SKM-1 (cell line): ENCODE measurements around the gene CST6.
"Not testable (repeated sequence)": the region's sequence is repeated elsewhere in the genome, so short reads cannot be mapped to it uniquely, and the experiment has no call there.

Source experiments
- DNase-seq: peaks from one replicate; lab custom pipeline; 2025; ENCODE audit not compliant: unreplicated experiment; lab: John Stamatoyannopoulos, UW

CST6 gene

GRCh38 chr11:65983589-65983987 is 28.2 kb upstream of the CST6 start:
- DNase-seq: no peak

GRCh38 chr11:65987336-65987735 is 24.5 kb upstream of the CST6 start:
- no peak for DNase-seq

DNA sequence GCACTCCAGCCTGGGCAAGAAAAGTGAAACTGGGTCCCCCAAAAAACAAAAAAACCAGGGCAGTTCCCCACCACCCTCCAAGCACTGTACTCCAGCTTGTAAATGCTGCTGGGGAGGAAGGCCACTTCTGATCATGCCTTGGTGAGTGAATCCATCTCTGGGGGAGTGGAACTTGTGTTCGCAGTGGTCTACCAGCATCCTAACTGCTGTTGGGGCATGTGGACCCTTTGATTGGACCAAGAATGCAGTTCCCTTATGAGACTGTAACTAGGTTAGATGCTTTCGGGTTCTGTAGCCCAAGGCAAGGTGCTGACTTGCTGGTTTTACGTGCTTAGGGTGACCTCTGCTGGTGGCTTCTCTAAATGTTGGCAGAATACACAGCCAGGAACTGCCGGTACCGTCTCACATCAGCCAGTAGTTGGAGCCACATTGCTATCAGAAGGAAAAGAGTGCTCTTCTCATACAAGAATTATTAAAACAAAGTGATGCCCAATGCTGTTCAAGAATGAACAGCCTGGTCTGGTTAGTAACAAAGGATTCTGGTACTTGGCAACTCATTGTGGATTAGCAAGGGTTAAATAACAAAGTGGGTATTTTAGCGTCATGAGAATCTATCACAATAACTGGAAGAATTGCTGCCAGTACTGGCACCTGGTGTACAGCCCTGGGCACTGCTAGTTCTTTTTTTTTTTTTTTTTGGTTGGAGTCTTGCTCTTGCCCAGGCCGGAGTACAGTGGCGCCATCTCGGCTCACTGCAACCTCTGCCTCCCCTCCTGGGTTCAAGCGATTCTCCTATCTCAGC is 22.8 kb upstream of the CST6 start:
- DNase-seq: peak; percentile 93

- no peak for DNase-seq
Observed at GRCh38 chr11:65992056-65992455, 19.8 kb upstream of the CST6 start.

- no peak for DNase-seq
Observed at GRCh38 chr11:65997286-65997685, 14.5 kb upstream of the CST6 start.

- DNase-seq: peak; percentile 97
Observed at GRCh38 chr11:66001942-66002647, 9.7 kb upstream of the CST6 start, which contains the start of the genes BANF1 and EIF1AD. Gene BANF1 (plus strand): TSS chr11:66002503. CDS start chr11:66003251, 748 bp downstream. Gene EIF1AD (minus strand): TSS chr11:66002157. CDS start chr11:66000389, 1,768 bp downstream.

DNA sequence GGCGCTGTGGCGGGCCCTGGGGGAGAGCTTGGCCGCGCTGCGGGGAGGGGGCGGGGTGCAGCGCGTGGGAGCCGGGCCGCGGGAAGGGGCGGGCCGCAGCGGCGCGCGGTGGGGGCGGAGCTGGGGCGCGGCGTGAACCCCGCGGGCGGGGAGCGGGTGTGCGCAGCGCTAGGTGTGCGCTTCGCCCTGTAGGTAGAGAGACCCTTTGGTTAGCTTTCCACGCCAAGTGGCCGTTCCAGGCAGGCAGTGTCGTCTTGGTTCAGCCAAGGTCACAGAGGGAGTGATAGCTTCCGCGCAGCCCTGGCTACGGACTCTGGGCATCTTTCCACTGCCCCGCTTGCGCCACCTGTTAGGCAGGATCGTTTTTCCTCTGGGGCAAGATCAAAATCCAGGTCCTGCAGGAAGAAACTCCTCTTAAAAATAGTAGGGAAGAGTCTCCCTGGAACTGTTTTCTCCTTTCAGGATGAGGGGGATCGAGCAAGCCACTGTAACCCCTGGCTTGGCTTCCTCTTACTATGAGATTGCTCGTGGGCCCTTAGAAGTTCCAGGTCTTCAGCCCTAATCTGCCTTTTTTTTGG is 9.1 kb upstream of the CST6 start:
- peak; percentile 46 for DNase-seq

DNA sequence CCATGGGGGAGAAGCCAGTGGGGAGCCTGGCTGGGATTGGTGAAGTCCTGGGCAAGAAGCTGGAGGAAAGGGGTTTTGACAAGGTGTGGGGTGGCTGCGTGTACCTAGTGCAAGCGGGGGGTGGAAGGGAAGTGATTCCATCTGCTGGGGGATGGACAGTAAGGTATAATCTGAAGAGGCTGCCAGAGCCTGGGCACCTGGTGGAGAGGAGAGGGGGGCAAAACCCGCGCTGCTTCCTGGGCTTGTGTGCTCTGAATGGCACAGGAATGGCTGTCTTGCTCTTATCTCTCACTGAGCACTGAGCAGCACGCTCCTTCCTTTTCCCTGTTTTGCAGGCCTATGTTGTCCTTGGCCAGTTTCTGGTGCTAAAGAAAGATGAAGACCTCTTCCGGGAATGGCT is 8.5 kb upstream of the CST6 start:
- DNase-seq: no peak

DNA sequence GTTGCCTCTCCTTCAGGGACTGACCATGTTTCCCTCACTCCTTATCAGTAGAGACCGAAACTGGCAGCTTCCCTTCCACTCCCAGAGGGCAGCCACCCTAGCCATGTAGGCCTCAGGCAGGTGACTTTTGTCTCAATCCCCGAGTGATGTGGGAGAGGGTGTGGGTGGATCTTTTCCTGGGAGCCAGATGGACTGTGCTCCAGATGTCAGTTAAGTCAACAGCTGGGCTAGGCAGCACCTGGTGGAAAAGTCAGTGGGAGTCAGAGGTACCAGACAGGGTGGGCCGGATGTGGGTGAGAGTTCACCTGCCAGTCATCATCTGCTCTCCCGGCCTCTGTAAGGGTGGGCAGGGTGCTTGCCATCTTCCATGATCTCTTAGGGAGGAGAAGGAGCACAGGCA is 7.6 kb upstream of the CST6 start:
- no peak for DNase-seq

- DNase-seq: no peak
Observed at GRCh38 chr11:66006134-66006890, 5.5 kb upstream of the CST6 start.

DNA sequence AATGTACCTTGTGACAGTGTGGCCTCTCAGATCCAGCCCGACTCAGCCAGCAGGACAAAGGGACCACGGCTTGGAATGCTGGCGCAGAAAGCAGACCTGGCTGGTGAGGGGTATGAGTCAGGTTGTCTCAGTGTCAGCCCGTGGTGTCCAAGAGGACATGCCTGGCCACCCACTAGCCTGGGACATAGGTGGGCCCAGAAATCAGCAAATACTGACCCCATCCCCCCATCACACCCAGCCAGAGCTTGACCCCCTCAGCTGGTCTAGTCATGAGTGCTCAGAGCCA is 5.0 kb upstream of the CST6 start:
- no peak for DNase-seq

- DNase-seq: no peak
Observed at GRCh38 chr11:66007201-66007634, 4.6 kb upstream of the CST6 start.

GRCh38 chr11:66008095-66008467 is 3.7 kb upstream of the CST6 start:
- no peak for DNase-seq

DNA sequence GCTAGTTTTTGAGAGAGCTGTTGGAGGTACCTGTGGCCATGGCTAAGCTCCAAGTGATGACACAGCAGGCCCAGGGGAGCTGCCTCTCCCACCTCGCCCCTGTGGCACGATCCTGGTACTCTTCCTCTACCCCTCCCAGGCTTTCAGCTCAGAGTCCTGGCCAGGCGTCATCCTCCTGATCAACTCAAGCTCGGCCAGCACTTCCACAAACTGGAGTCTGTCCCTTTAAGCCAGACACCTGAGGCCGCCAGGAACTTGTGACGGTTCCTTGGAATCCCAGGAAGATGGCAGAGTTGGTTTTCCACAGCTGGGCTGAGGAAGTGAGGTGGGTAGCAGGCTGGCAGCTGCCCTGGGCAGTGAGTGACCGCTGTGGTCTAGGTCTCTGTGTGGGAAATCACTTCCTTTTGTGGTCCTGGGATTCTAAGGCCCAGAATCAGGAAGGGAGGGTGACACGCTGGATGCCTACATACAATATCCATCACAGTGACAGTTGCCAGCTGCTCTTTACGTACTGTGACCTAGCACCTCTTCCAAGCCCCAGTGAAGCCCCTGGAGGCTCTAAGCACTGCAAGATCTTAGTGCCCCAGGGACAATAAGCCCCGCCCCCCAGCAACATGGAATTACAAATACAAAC is 3.2 kb upstream of the CST6 start:
- DNase-seq: no peak

DNA sequence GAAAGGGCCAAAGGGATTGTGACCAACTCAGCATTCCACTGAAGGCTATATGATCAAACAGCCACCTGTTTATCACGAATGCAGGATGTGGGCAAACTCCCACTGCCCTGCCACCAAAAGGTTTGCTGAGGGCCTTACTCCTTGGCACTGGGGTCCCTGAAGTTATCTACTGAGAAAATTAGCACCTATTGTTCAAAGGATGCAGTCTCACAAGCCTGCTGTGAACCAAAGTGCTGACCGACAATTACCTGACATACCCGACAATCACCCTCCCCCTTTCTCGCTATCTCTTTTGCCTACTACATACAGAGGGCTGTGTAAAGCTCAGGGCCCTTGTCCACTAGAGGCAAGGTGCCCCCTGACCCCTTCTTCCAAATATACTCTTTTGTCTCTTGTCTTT is 1.8 kb upstream of the CST6 start:
- not testable (repeated sequence) for DNase-seq

DNA sequence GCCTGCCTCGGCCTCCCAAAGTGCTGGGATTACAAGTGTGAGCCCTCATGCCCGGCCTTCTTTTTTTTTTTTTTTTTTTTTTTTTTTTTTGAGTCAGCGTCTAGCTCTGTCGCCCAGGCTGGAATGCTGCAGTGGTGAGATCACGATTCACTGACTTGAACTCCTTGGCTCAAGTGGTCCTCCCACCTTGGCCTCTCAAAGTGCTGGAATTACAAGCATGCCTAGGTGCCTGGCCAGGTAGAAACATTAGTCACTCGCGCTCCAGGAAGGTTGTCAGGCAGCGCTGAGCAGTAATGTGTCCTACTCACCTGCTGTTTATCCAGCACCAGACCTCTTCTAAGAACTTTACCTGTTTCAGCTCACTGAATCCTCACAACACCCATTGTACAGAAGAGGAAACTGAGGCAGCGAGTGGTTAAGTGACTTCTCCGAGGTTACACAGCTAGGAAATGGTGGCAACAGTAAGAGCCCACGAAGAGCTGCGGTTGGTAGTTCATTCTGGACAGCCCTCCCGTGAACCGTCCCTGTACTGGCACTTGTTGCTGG is 496 bp upstream of the CST6 start:
- no peak for DNase-seq

DNA sequence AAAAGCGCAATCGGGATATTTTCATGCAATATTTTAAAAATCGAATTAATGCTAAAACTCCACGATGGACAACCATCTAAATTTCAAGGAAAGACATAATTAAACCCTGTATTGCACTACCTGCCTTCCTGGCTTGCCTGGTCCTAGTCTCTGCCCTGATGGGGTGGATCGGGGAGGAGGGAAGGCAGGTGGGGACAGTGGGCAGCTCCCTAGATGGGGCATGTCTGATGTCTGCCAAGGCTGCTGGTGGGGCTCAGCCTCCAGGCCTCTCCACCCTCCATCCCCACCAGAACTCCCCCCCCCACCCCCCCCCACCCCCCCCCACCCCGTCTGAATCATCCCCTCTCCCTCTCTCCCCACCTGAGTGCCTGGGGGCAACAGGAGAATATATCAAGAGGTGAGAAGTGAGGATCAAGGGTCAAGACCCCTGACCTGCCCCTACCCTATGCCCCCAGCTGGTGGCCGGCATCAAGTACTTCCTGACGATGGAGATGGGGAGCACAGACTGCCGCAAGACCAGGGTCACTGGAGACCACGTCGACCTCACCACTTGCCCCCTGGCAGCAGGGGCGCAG is 650 bp downstream of the CST6 start:
- DNase-seq: no peak

- no peak for DNase-seq
Observed at GRCh38 chr11:66012946-66013761, 1.3 kb downstream of the CST6 start.

DNA sequence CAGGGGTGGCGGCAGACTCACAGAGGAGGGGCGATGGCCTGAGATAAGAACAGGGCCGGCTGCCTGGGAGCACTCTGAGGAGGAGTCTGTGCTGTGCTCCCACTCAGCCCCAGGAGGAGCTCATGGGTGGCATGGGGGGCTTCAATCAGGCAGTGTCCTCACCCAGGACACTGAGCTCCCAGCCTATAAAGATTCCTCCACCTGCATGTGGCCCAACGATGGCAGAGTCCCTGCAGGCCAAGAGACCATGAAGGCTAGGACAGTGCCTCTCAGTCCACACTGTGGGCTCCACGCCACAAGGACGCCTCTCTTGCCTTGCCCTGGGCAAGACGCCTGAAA is 1.9 kb downstream of the CST6 start:
- DNase-seq: no peak
